H1 (cell line): ENCODE results near the gene RAB8B. TPM values are rescaled to one million over a fixed set of nuclear protein-coding genes. Genes with fewer than 3 reads are reported as not detected.

Source experiments
- CTCF ChIA-PET: fragments of 300-600 bp; sonication (Branson Sonifier 250); formaldehyde crosslinking; loops from one replicate; lab custom pipeline; 2021; ENCODE audit not compliant: partially characterized antibody; lab: Charles Lee
- POLR2A ChIA-PET: fragments of 300-600 bp; sonication (Branson Sonifier 250); formaldehyde crosslinking; loops from one replicate; lab custom pipeline; 2021; ENCODE audit warnings: inconsistent platforms; ENCODE audit not compliant: partially characterized antibody; lab: Charles Lee
- DNase-seq, 2 experiments: peaks; one replicate each; pipeline versions ENCODE4 v3.0.0 to v3.0.0-alpha.2; 2010 to 2022; ENCODE audit warnings: low spot score in 2 of 2, low read depth in 1 of 2, mixed read lengths in 1 of 2
- FAIRE-seq: peaks from 2 replicates; lab custom pipeline; 2011; peaks lifted over from hg19 to GRCh38; lab: Jason Lieb, UNC
- H2AFZ ChIP-seq: 2 replicates; pipeline ENCODE4 v1.8.1; 2012; ENCODE audit warnings: low read length, inconsistent platforms
- H2AK5ac ChIP-seq: 2 replicates; pipeline ENCODE4 v1.6.1; 2013; ENCODE audit warnings: low read depth, low read length
- H2BK120ac ChIP-seq: replicated peaks from 2 replicates; pipeline ENCODE3; 2013; ENCODE audit warnings: low read depth, low read length, inconsistent platforms
- H2BK12ac ChIP-seq: 2 replicates; pipeline ENCODE4 v1.6.1; 2013; ENCODE audit warnings: low read depth, low read length
- H2BK15ac ChIP-seq: 2 replicates; pipeline ENCODE4 v1.6.1; 2013; ENCODE audit warnings: low read length
- H2BK20ac ChIP-seq: 2 replicates; pipeline ENCODE4 v1.6.1; 2013; ENCODE audit warnings: low read length
- H2BK5ac ChIP-seq: 2 replicates; pipeline ENCODE4 v1.6.1; 2013; ENCODE audit warnings: low read depth, low read length
- H3K14ac ChIP-seq: 2 replicates; pipeline ENCODE4 v1.6.1; 2013; ENCODE audit warnings: inconsistent platforms; ENCODE audit not compliant: insufficient read length
- H3K18ac ChIP-seq: 2 replicates; pipeline ENCODE4 v1.6.1; 2013; ENCODE audit warnings: low read length; ENCODE audit errors: extremely low read depth
- H3K23ac ChIP-seq: 2 replicates; pipeline ENCODE4 v1.6.1; 2013; ENCODE audit warnings: inconsistent platforms; ENCODE audit not compliant: insufficient read length
- H3K23me2 ChIP-seq: 2 replicates; pipeline ENCODE4 v1.6.1; 2013; ENCODE audit warnings: low read depth, low read length
- H3K27ac ChIP-seq: 2 replicates; pipeline ENCODE4 v1.6.1; 2011; ENCODE audit warnings: low read depth, low read length, inconsistent platforms
- H3K27me3 ChIP-seq, 4 experiments: replicated peaks in 1 of 4; 1 replicate in 1 of 4; 2 replicates in 3 of 4; pipeline versions ENCODE4 v1.6.1 to v1.8.1; 2011 to 2013; ENCODE audit warnings: low read length in 3 of 4, mild to moderate bottlenecking in 3 of 4, inconsistent platforms in 2 of 4, mixed read lengths in 2 of 4, moderate library complexity in 1 of 4; ENCODE audit not compliant: control insufficient read depth in 3 of 4, insufficient read depth in 3 of 4; ENCODE audit errors: extremely low read depth in 1 of 4
- H3K36me3 ChIP-seq, 4 experiments: 2 replicates each; pipeline versions ENCODE4 v1.6.1 to v1.8.1; 2011 to 2013; ENCODE audit warnings: mild to moderate bottlenecking in 4 of 4, low read length in 3 of 4, moderate library complexity in 2 of 4, control low read depth in 1 of 4, inconsistent platforms in 1 of 4; ENCODE audit not compliant: insufficient read depth in 4 of 4, control insufficient read depth in 2 of 4
- H3K4ac ChIP-seq: replicated peaks from 2 replicates; pipeline ENCODE3; 2013; ENCODE audit warnings: low read length, low read depth, mixed read lengths, inconsistent platforms; ENCODE audit not compliant: insufficient read length
- H3K4me1 ChIP-seq, 4 experiments: replicated peaks in 1 of 4; 1 replicate in 1 of 4; 2 replicates in 3 of 4; pipeline versions ENCODE4 v1.6.1 to v1.8.1; 2011 to 2013; ENCODE audit warnings: low read length in 3 of 4, inconsistent platforms in 2 of 4, mixed read lengths in 1 of 4; ENCODE audit not compliant: insufficient read depth in 4 of 4, control insufficient read depth in 3 of 4
- H3K4me2 ChIP-seq, 2 experiments: 2 replicates each; pipeline versions ENCODE4 v1.6.1 to v1.8.1; 2011 to 2013; ENCODE audit warnings: low read depth in 2 of 2, low read length in 2 of 2, control low read depth in 1 of 2, inconsistent platforms in 1 of 2, mild to moderate bottlenecking in 1 of 2; ENCODE audit not compliant: insufficient read depth in 1 of 2
- H3K4me3 ChIP-seq, 4 experiments: fragments of 200-600, 300-600 bp in 1 of 4; sonication (generic), shearing (Covaris generic), sonication (Bioruptor Twin) in 1 of 4; 2 replicates each; pipeline versions ENCODE4 v1.5.1 to v1.8.1; 2011 to 2016; ENCODE audit warnings: low read length in 4 of 4, low read depth in 3 of 4, control low read depth in 2 of 4, inconsistent platforms in 2 of 4, mild to moderate bottlenecking in 2 of 4, mixed read lengths in 1 of 4, moderate library complexity in 1 of 4; ENCODE audit not compliant: insufficient read depth in 2 of 4; ENCODE audit errors: extremely low read depth in 1 of 4
- H3K56ac ChIP-seq: replicated peaks from 2 replicates; pipeline ENCODE3; 2013; ENCODE audit warnings: low read depth, mild to moderate bottlenecking, mixed read lengths, low read length, inconsistent platforms; ENCODE audit not compliant: insufficient read length
- H3K79me1 ChIP-seq: 2 replicates; pipeline ENCODE4 v1.6.1; 2013; ENCODE audit warnings: low read depth, low read length, control low read depth
- H3K79me2 ChIP-seq, 2 experiments: 2 replicates each; pipeline versions ENCODE4 v1.6.1 to v1.8.1; 2012 to 2013; ENCODE audit warnings: low read length in 2 of 2, mild to moderate bottlenecking in 2 of 2, inconsistent platforms in 1 of 2; ENCODE audit not compliant: insufficient read depth in 2 of 2, control insufficient read depth in 1 of 2
- H3K9ac ChIP-seq, 4 experiments: replicated peaks in 1 of 4; 1 replicate in 1 of 4; 2 replicates in 3 of 4; pipeline versions ENCODE4 v1.6.1 to v1.8.1; 2011 to 2013; ENCODE audit warnings: low read depth in 3 of 4, low read length in 3 of 4, control low read depth in 2 of 4, mild to moderate bottlenecking in 2 of 4, moderate library complexity in 2 of 4, inconsistent platforms in 1 of 4; ENCODE audit errors: extremely low read depth in 1 of 4
- H3K9me3 ChIP-seq, 2 experiments: 2 replicates each; pipeline versions ENCODE4 v1.6.1 to v1.8.1; 2012 to 2013; ENCODE audit warnings: mild to moderate bottlenecking in 2 of 2, moderate library complexity in 2 of 2, control low read depth in 1 of 2, inconsistent platforms in 1 of 2, low read depth in 1 of 2, low read length in 1 of 2, mixed read lengths in 1 of 2; ENCODE audit not compliant: insufficient read depth in 2 of 2
- H4K20me1 ChIP-seq, 2 experiments: replicated peaks in 1 of 2; 2 replicates each; pipeline versions ENCODE3 to v1.8.1; 2011 to 2013; ENCODE audit warnings: inconsistent platforms in 2 of 2, low read length in 2 of 2, mild to moderate bottlenecking in 1 of 2; ENCODE audit not compliant: insufficient read depth in 2 of 2, control insufficient read depth in 1 of 2
- H4K5ac ChIP-seq: 2 replicates; pipeline ENCODE4 v1.6.1; 2013; ENCODE audit warnings: low read length, low read depth, mixed read lengths, inconsistent platforms; ENCODE audit not compliant: insufficient read length
- H4K8ac ChIP-seq: 2 replicates; pipeline ENCODE4 v1.8.0; 2013; ENCODE audit warnings: mild to moderate bottlenecking, moderate library complexity, low read length, inconsistent platforms; ENCODE audit not compliant: insufficient read depth; ENCODE audit errors: extremely low read depth
- H4K91ac ChIP-seq: replicated peaks from 2 replicates; pipeline ENCODE3; 2013; ENCODE audit warnings: low read length, mixed read lengths, inconsistent platforms; ENCODE audit not compliant: insufficient read length
- CHD2 ChIP-seq: IDR thresholded peaks from 2 replicates; pipeline ENCODE4 v1.6.1; 2012; ENCODE audit warnings: low read length, improper control_type of control experiment
- WGBS, 2 experiments: shearing (Covaris generic) in 1 of 2; methylation state at CpG; one replicate each; pipeline versions ENCODE4 v1.1.6 to v1.1.7; 2013 to 2015; ENCODE audit warnings: low lambda C conversion rate in 2 of 2, mixed read lengths in 2 of 2, inconsistent platforms in 1 of 2, low coverage in 1 of 2, missing lambda C conversion rate in 1 of 2; ENCODE audit not compliant: insufficient replicate concordance in 2 of 2, insufficient coverage in 1 of 2, insufficient read length in 1 of 2; ENCODE audit errors: extremely low coverage in 1 of 2, missing lambda C conversion rate in 1 of 2; 5-methylcytosine and 5-hydroxymethylcytosine counted together
- polyA plus RNA-seq, 7 experiments: library from polyadenylated mRNA; depleted of rRNA in 3 of 7; stranded (reverse) in 5 of 7; unstranded in 2 of 7; fragments of >200 nt in 5 of 7; fragments of 200-250 nt in 2 of 7; gene quantifications; 1 replicate in 5 of 7; 2 replicates in 1 of 7; 4 replicates in 1 of 7; pipeline versions ENCODE4 v1.2.1 to v1.2.3, GENCODE V29; 2011 to 2013; ENCODE audit warnings: missing spikeins in 2 of 7, mixed read lengths in 2 of 7
- total RNA-seq: library from RNA; stranded (reverse); fragmentation: NEBNext Ultra II Directional; extraction: Animal tissue kit (Norgen Biotek cat#: 25700); gene quantifications from 2 replicates; pipeline ENCODE4 v1.2.1, GENCODE V29; 2021

Gene RAB8B
- total and polyA plus RNA-seq, 2 of the 8 experiments (the other 6 are each of a cell fraction or from before 2014, with no cell fraction given) = 9.5 to 47.8 TPM

DNA sequence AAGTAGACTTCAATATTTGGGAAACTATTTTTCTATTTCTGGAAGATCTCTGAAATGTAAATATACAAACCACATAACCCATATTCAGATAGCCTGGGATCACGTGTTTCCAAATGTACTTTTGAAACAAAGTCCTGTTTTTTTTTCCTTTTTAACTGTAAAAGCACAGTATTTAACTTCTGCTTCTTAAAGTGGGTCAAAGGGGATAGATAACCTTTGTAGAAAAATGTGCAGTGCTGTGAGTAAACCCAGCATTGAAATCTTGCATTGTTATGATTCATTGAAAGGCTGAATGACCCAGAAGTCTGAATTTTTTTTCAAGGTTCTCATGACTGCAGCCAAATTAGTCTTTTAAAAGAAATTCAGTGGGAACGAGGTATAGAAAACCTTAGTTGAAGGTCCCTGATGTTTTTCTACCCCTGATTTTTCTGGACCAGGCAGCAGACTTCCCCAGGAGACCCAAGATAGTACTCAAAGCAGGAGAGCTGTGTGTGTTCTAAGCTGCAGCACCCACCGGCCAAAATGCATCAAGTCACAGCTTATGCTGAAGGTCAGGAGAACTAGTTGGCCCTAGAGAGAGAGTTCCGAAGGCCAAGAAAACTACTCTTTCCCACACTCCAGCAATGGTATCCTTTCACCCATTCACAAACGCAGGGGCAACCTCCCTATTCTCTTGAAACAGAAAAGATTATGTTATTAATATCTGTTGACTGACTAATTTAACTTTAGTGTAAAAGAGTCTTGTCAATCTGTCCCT is 44.4 kb downstream of the RAB8B start:
- Histone ChIP-seq H3K56ac (no peak overlapping the region), H3K4me2 (no peak overlapping the region), H2BK20ac (no peak overlapping the region), H4K8ac (no peak overlapping the region), H3K23me2 (no peaks in the 10 kb centered on the region), H3K9ac (no peak overlapping the region), H4K91ac (no peak overlapping the region), H2AK5ac (no peak overlapping the region; the same call in 1 of the 2 replicates), H2BK5ac (no peak overlapping the region), H2BK120ac (no peak overlapping the region), H3K9me3 (no peaks in the 10 kb centered on the region), H3K79me2 (peaks cover 0 to 17% of the 10 kb centered on the region in 2 experiments; a peak in 2 of 4 replicates), H3K4me1 (no peaks in the 10 kb centered on the region), H3K18ac (no peak overlapping the region), H3K79me1 (no peaks in the 10 kb centered on the region), H3K4me3 (no peak overlapping the region), H3K36me3 (no peaks in the 10 kb centered on the region), H3K4ac (no peak overlapping the region), H2BK15ac (no peak overlapping the region), H4K5ac (no peak overlapping the region), H2BK12ac (no peak overlapping the region), H2AFZ (no peak overlapping the region), H3K23ac (no peak overlapping the region), H4K20me1 (no peaks in the 10 kb centered on the region), H3K27me3 (no peaks in the 10 kb centered on the region), H3K14ac (no peak overlapping the region), H3K27ac (no peak overlapping the region)
- ChIA-PET CTCF (interaction anchor here (0.9 to 2.1 kb wide), 2 partner anchors 10 kb away, joined by 3 to 5 read pairs; no protein-coding TSS in a partner anchor), POLR2A (no interaction called here)
- no peak for FAIRE-seq
- WGBS, 2 experiments = 83% methylated on average over 5 of the region's 5 CpGs; no CpG with 5 or more reads in 1 of the 2 experiments
- no peak for DNase-seq
- TF ChIP-seq CHD2 = no peak
